ENCODE data around the gene DSCAM.

DNA sequence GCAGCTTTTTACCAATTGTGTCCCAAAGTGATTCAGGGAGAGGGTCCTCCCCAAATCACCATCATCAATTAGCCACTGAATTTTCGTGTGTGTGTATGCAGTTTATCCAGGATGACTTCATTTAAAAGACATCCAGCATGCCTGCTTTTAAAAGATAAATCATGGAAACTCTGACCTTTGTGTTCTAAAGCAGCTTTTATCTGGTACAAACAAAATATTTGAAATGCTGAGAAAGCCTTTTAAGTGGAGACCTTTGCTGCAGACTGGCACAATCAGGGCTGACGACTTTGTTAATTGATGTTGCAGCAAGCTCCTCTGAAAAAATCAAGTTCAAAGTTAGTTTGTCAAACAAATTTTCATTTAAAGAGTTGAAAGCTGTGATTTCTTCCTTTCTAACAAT is 875.0 kb downstream of the DSCAM start:
- no peak for TF ChIP-seq POLR2AphosphoS5 (IDR thresholded peaks at IDR 0.05; ENCODE audit: low read depth, low read length)
- no peak for TF ChIP-seq TAF1 (IDR thresholded peaks at IDR 0.05; ENCODE audit: borderline replicate concordance, insufficient read depth, low read length)
- no peak for TF ChIP-seq SIN3A (IDR thresholded peaks at IDR 0.05; ENCODE audit: borderline replicate concordance, insufficient read depth, low read length)
- TF ChIP-seq, protein P1, sequence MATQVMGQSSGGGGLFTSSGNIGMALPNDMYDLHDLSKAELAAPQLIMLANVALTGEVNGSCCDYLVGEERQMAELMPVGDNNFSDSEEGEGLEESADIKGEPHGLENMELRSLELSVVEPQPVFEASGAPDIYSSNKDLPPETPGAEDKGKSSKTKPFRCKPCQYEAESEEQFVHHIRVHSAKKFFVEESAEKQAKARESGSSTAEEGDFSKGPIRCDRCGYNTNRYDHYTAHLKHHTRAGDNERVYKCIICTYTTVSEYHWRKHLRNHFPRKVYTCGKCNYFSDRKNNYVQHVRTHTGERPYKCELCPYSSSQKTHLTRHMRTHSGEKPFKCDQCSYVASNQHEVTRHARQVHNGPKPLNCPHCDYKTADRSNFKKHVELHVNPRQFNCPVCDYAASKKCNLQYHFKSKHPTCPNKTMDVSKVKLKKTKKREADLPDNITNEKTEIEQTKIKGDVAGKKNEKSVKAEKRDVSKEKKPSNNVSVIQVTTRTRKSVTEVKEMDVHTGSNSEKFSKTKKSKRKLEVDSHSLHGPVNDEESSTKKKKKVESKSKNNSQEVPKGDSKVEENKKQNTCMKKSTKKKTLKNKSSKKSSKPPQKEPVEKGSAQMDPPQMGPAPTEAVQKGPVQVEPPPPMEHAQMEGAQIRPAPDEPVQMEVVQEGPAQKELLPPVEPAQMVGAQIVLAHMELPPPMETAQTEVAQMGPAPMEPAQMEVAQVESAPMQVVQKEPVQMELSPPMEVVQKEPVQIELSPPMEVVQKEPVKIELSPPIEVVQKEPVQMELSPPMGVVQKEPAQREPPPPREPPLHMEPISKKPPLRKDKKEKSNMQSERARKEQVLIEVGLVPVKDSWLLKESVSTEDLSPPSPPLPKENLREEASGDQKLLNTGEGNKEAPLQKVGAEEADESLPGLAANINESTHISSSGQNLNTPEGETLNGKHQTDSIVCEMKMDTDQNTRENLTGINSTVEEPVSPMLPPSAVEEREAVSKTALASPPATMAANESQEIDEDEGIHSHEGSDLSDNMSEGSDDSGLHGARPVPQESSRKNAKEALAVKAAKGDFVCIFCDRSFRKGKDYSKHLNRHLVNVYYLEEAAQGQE (IDR thresholded peaks at IDR 0.05; ENCODE audit: insufficient read depth in 1 of 2, low read depth in 2 of 2, low read length in 2 of 2): no peak
- no peak for TF ChIP-seq FOXP2 (optimal IDR thresholded peaks at IDR 0.05; ENCODE audit: borderline replicate concordance, extremely low read depth, extremely low read length, insufficient read depth)

All from PFSK-1 (cell line).